ENCODE results near the gene ZNF524. TPM values are rescaled to one million over a fixed set of nuclear protein-coding genes. Genes with fewer than 3 reads are reported as not detected.

Gene ZNF524
- total RNA-seq, 1 donor from 2014 or later: 18.4 TPM

DNA sequence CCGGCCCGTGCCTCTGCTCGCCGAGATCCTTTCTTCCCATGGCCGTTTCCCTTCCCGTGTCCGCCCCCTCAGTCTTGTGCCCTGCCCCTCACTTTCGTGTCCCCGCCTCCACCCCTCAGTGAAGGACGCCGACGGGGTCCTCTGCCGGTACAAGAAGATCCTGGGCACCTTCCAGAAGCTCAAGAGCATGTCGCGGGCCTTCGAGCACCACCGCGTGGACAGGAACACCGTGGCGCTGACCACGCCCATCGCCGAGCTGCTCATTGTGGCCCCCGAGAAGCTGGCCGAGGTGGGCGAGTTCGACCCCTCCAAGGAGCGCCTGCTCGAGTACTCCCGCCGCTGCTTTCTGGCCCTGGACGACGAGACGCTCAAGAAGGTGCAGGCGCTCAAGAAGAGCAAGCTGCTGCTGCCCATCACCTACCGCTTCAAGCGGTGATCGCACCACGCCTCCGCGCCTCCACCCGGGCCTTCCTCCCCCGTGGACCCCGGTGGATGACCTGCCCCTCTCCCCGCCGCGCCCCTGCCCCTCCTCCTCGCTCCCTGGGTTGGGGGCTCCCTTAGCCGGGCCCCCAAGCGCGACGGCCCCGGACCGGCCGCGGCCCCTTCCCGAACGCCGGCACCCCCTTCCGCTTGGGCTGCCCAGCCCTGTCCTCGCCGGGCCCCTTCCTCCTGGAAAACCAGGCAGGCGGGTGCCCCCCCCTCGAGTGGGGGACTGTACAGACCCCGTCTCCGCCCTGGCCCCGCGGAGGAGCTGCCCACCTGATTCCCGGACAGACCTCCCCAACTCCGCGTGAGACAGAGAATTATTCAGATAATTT is 52.4 kb downstream of the ZNF524 start:
- Histone ChIP-seq H3K27me3 (ENCODE audit: control insufficient read depth, insufficient read depth, low read length) (no peaks in the 10 kb centered on the region), H3K4me3 (ENCODE audit: low read depth, low read length) (no peak overlapping the region), H3K36me3 (ENCODE audit: control insufficient read depth, insufficient read depth, low read length) (peaks cover 1% of the 10 kb centered on the region)
- FAIRE-seq (no peak), DNase-seq (ENCODE audit: low read depth) (no peak)
- TF ChIP-seq, protein P1, sequence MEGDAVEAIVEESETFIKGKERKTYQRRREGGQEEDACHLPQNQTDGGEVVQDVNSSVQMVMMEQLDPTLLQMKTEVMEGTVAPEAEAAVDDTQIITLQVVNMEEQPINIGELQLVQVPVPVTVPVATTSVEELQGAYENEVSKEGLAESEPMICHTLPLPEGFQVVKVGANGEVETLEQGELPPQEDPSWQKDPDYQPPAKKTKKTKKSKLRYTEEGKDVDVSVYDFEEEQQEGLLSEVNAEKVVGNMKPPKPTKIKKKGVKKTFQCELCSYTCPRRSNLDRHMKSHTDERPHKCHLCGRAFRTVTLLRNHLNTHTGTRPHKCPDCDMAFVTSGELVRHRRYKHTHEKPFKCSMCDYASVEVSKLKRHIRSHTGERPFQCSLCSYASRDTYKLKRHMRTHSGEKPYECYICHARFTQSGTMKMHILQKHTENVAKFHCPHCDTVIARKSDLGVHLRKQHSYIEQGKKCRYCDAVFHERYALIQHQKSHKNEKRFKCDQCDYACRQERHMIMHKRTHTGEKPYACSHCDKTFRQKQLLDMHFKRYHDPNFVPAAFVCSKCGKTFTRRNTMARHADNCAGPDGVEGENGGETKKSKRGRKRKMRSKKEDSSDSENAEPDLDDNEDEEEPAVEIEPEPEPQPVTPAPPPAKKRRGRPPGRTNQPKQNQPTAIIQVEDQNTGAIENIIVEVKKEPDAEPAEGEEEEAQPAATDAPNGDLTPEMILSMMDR (IDR thresholded peaks at IDR 0.05; ENCODE audit: insufficient read depth, low read length, severe bottlenecking): no peak

Other genes with a start within 250 kb of the ZNF524 start
- 0.26 and 0.64 TPM in 2 replicates for gene COX6B2, start 245.6 kb upstream of the ZNF524 start, total RNA-seq
- gene GARIN5B, start 237.0 kb upstream of the ZNF524 start, total RNA-seq: not detected in 2 replicates
- gene IL11, start 229.8 kb upstream of the ZNF524 start, total RNA-seq: 0.64 and 1.3 TPM in 2 replicates
- not detected in 2 replicates for gene TMEM190, start 223.5 kb upstream of the ZNF524 start, total RNA-seq
- gene TMEM238, start 216.0 kb upstream of the ZNF524 start, total RNA-seq: 3.1 and 10.0 TPM in 2 replicates
- 348 and 603 TPM in 2 replicates for gene RPL28, start 214.4 kb upstream of the ZNF524 start, total RNA-seq
- gene UBE2S, start 192.5 kb upstream of the ZNF524 start, total RNA-seq: 38.2 and 50.4 TPM in 2 replicates
- not detected in 2 replicates for gene SHISA7, start 157.0 kb upstream of the ZNF524 start, total RNA-seq
- gene ISOC2, start 138.6 kb upstream of the ZNF524 start, total RNA-seq: 33.2 and 33.3 TPM in 2 replicates
- gene C19orf85, start 135.5 kb upstream of the ZNF524 start, total RNA-seq: not detected in 2 replicates
- gene ZNF628, start 123.7 kb upstream of the ZNF524 start, total RNA-seq: 0.79 and 1.0 TPM in 2 replicates
- 2.4 and 3.5 TPM in 2 replicates for gene NAT14, start 115.1 kb upstream of the ZNF524 start, total RNA-seq
- under 0.01 and 0.26 TPM in 2 replicates for gene SSC5D, start 111.9 kb upstream of the ZNF524 start, total RNA-seq
- gene SBK2, start 63.2 kb upstream of the ZNF524 start, total RNA-seq: not detected in 2 replicates
- gene SBK3, start 54.7 kb upstream of the ZNF524 start, total RNA-seq: not detected in 2 replicates
- 1.8 and 2.2 TPM in 2 replicates for gene ZNF579, start 19.4 kb upstream of the ZNF524 start, total RNA-seq
- 2.1 and 3.5 TPM in 2 replicates for gene FIZ1, start 771 bp upstream of the ZNF524 start, total RNA-seq
- gene ZNF865, start 5.4 kb downstream of the ZNF524 start, total RNA-seq: 0.53 and 0.64 TPM in 2 replicates
- 5.0 and 5.1 TPM in 2 replicates for gene ZNF784, start 24.3 kb downstream of the ZNF524 start, total RNA-seq
- gene ZNF580, start 40.7 kb downstream of the ZNF524 start, total RNA-seq: 2.4 and 2.7 TPM in 2 replicates
- gene ZNF581, start 43.4 kb downstream of the ZNF524 start, total RNA-seq: 9.6 and 19.2 TPM in 2 replicates
- 2.6 and 2.9 TPM in 2 replicates for gene CCDC106, start 47.9 kb downstream of the ZNF524 start, total RNA-seq
- gene U2AF2, start 54.7 kb downstream of the ZNF524 start, total RNA-seq: 121 and 140 TPM in 2 replicates
- 28.2 and 80.5 TPM in 2 replicates for gene EPN1, start 74.9 kb downstream of the ZNF524 start, total RNA-seq
- gene NLRP9, start 138.1 kb downstream of the ZNF524 start, total RNA-seq: not detected in 2 replicates
- not detected in 2 replicates for gene RFPL4A, start 158.8 kb downstream of the ZNF524 start, total RNA-seq
- not detected in 2 replicates for gene RFPL4AL1, start 168.8 kb downstream of the ZNF524 start, total RNA-seq
- not detected in 2 replicates for gene NLRP11, start 231.7 kb downstream of the ZNF524 start, total RNA-seq
- not detected in 2 replicates for gene NLRP4, start 236.3 kb downstream of the ZNF524 start, total RNA-seq

Measured in bronchial epithelial cell (primary cell).